Subcutaneous adipose tissue (tissue), 4 donors: ENCODE measurements around the gene PKP1. TPM values are rescaled to one million over a fixed set of nuclear protein-coding genes. Genes with fewer than 3 reads are reported as not detected.

Source experiments
- CTCF ChIP-seq: fragments of 450-650 bp; IDR thresholded peaks from one replicate; pipeline ENCODE4 v1.5.1; 2016; ENCODE audit warnings: low read depth, mild to moderate bottlenecking, control low read depth, antibody characterized with exemption, moderate library complexity
- total RNA-seq, 4 donors: library from RNA; depleted of rRNA; stranded (reverse); fragments of >200 nt; gene quantifications; one replicate each; pipeline ENCODE4 v1.1.0, GENCODE V29; 2016

Gene PKP1
- total RNA-seq, 4 donors from 2014 or later, result 0.51 to 13.6 (median 6.2) TPM

GRCh38 chr1:201348211-201348566 is 64.9 kb downstream of the PKP1 start:
- TF ChIP-seq CTCF, result no peak

GRCh38 chr1:201349092-201349491 is 65.8 kb downstream of the PKP1 start:
- no peak for TF ChIP-seq CTCF

DNA sequence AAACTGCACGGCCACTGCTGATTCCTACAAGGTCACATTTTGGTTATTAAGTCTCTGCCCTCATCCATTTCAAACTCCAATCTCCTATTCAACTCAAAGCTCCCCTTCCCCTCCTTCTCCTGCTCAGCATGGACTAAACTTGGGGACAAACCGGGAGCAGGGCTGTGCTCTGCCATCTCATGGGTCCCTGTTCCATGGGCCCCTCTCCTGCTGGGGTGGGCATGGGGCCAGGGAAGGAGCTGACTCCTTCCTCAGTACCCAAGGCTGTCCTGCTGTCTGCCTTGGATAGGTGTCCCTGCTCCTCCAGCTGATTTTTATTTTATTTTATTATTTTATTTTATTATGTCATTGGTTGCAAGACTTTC is 67.0 kb downstream of the PKP1 start:
- no peak for TF ChIP-seq CTCF

- TF ChIP-seq CTCF, result no peak
Measured at GRCh38 chr1:201350884-201351283, 67.6 kb downstream of the PKP1 start.

- no peak for TF ChIP-seq CTCF
Measured at GRCh38 chr1:201351617-201352016, 68.3 kb downstream of the PKP1 start.

GRCh38 chr1:201353186-201353940 is 70.1 kb downstream of the PKP1 start:
- TF ChIP-seq CTCF, result no peak

GRCh38 chr1:201354151-201354900 is 71.0 kb downstream of the PKP1 start:
- TF ChIP-seq CTCF, result no peak
